ENCODE data around the gene MYOZ2.

DNA sequence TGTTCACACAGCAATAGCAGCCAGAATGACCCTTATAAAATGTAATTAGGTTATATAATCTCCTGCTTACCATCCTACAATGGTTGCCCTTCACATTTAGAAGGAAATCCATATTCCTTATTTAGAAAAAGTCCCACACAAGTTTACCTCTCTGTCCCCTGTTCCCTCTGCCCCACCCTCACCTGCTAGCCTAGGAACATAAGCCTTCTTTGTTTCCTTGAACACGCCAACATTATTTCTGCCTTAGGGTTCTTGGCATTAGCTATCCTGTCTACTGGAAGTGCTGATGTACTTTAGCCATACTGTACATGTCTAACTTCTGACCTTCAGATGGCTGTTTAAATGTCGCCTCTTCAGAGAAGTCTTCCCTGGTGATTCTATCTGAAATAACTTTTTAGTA lies 48.5 kb downstream of the MYOZ2 start:
- TF ChIP-seq YY1 (IDR thresholded peaks at IDR 0.05; ENCODE audit: insufficient read depth, insufficient read length) (no peak), ZNF274 (IDR thresholded peaks at IDR 0.05; ENCODE audit: low read depth, low read length) (no peak), SUZ12 (IDR thresholded peaks at IDR 0.05; ENCODE audit: extremely low read depth, insufficient read depth, insufficient read length) (no peak)

All from NT2/D1 (cell line).